Measurements from ENCODE around the gene TMEM125.

The TMEM125 gene

DNA sequence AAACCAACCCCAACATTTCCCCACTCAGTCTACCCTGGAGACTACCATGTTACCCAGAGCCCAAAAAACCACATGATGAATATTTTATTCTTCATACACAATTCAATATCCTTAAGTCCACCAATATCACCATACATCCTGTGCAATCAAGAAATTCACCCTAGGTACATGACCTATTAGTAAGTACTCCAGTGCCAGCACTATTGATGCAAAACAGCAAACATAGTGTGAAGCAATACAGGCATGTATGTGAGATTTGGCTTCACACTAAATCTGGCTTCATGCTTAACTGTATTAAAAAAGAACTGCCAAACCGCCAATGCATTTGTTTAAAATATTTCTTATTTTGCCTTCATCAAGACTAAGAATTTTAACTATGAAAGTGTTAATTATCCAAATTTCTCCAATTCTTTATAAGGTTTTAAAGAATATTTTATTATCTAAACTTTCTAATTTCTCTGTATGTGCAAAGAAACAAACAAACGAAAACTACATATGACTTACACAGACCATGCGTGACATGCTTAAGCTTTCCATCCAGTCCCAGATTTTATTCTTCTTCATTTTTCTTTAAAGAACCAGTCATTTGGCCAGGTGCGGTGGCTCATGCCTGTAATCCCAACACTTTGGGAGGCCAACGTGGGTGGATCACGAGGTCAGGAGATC lies 22.4 kb upstream of the TMEM125 start:
- H3K4me1 ChIP-seq (ENCODE audit: control insufficient read depth, insufficient read depth, low read length, poor library complexity, severe bottlenecking), result no peaks in the 10 kb centered on the region
- H3K27ac ChIP-seq (ENCODE audit: low read depth, low read length, severe bottlenecking), result no peak overlapping the region
- no peaks in the 10 kb centered on the region for H3K36me3 ChIP-seq (ENCODE audit: control insufficient read depth, insufficient read depth, low read length)
- WGBS, 2 experiments (ENCODE audit: insufficient coverage in 2 of 2), result 59 to 61% methylated on average over 3 of the region's 6 CpGs
- no peak overlapping the region for H3K4me3 ChIP-seq (ENCODE audit: extremely low read depth, insufficient read depth, low read length, poor library complexity, severe bottlenecking)
- peaks cover 42% of the 10 kb centered on the region for H3K9me3 ChIP-seq (ENCODE audit: control insufficient read depth, low read length)

DNA sequence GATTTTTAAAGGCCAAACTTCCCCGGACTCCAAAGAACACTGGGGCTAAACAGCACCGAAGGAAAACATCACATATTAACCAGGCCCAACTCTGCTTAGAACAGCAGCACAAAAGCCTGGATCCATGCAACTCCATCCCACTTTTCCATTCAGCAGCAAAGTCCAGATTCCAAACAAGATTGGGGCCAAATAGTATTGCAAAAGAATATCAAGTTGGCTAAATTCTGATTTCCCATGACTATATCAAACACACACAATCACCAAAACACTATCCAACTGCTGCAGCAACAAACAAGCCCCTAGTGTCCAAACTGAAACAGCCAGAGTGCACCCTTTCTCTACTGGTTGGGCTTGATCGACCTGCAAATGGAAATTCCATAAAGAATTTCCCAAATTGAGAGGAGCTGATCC lies 19.4 kb upstream of the TMEM125 start:
- Histone ChIP-seq H3K9me3 (ENCODE audit: control insufficient read depth, low read length) (peaks cover 29% of the 10 kb centered on the region), H3K27ac (ENCODE audit: low read depth, low read length, severe bottlenecking) (no peak overlapping the region), H3K4me1 (ENCODE audit: control insufficient read depth, insufficient read depth, low read length, poor library complexity, severe bottlenecking) (no peaks in the 10 kb centered on the region), H3K4me3 (ENCODE audit: extremely low read depth, insufficient read depth, low read length, poor library complexity, severe bottlenecking) (no peak overlapping the region), H3K36me3 (ENCODE audit: control insufficient read depth, insufficient read depth, low read length) (no peaks in the 10 kb centered on the region)
- WGBS, 2 experiments (ENCODE audit: insufficient coverage in 2 of 2), result 80 to 82% methylated on average over 1 to 3 of the region's 3 CpGs

DNA sequence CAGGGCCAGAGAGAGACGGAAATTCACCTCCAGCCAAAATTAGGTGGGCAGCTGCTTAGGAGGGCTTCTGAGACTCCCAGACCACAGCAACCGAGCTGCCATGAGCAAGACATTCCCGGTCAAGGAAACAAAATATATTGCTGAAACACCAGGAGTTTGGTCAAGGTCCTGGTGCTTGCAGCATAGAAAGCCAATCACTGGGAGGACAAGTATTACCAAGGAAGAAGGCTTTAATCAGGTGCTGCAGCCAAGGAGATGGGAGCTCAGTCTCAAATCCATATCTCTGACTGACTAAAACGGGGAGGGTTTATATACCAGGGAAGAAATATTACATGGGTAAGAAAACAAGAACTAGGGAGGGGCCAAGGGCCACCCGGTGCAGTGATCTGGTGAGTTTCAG lies 18.8 kb upstream of the TMEM125 start:
- no peak overlapping the region for H3K4me3 ChIP-seq (ENCODE audit: extremely low read depth, insufficient read depth, low read length, poor library complexity, severe bottlenecking)
- 84 to 89% methylated on average over 4 to 5 of the region's 5 CpGs for WGBS, 2 experiments (ENCODE audit: insufficient coverage in 2 of 2)
- H3K9me3 ChIP-seq (ENCODE audit: control insufficient read depth, low read length), result peaks cover 24% of the 10 kb centered on the region
- no peaks in the 10 kb centered on the region for H3K4me1 ChIP-seq (ENCODE audit: control insufficient read depth, insufficient read depth, low read length, poor library complexity, severe bottlenecking)
- no peak overlapping the region for H3K27ac ChIP-seq (ENCODE audit: low read depth, low read length, severe bottlenecking)
- H3K36me3 ChIP-seq (ENCODE audit: control insufficient read depth, insufficient read depth, low read length), result no peaks in the 10 kb centered on the region

DNA sequence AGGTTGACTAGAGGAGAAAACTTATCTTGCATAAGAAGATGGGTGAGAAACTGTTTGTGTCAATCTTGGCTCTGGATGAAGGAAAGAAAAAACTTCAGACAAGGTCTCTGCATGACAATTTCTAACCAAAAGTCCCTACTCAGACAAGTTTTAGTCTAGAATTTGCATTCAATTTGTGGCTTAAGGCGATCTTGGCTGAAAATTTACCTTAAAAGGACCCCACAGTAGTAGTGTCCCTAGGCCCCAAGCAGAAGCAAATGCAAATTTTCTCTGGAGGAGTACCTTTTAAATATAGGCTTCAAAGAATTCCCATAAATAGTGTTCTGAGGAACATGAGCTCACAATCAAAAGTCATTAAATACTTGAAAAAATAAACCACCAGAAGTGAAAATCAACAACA lies 17.6 kb upstream of the TMEM125 start:
- Histone ChIP-seq H3K9me3 (ENCODE audit: control insufficient read depth, low read length) (peaks cover 19% of the 10 kb centered on the region), H3K4me3 (ENCODE audit: extremely low read depth, insufficient read depth, low read length, poor library complexity, severe bottlenecking) (no peak overlapping the region), H3K36me3 (ENCODE audit: control insufficient read depth, insufficient read depth, low read length) (no peaks in the 10 kb centered on the region), H3K27ac (ENCODE audit: low read depth, low read length, severe bottlenecking) (no peak overlapping the region), H3K4me1 (ENCODE audit: control insufficient read depth, insufficient read depth, low read length, poor library complexity, severe bottlenecking) (no peaks in the 10 kb centered on the region)
- 80% methylated on average over 1 of the region's 1 CpG; no CpG with 5 or more reads in 1 of the 2 experiments for WGBS, 2 experiments (ENCODE audit: insufficient coverage in 2 of 2)

DNA sequence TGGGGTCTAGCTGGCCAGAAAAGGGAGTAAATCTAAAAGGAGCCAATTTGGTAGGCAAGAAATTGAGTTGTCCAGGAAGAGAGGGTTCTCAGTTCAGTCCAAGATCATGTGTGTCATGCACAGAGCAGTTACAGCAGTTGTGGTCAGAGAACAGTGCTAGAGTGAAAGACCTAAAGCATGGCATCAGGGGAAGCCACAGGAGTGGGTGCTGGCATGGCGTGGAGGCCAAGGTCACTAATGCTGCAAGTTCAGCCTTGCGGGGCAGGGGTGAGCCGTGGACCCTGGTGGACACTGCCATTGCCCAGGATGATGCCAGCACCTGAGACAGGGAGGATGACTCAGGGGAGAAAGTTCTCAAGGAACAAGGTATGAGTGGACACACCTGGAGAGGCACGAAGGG lies 16.6 kb upstream of the TMEM125 start:
- no peak overlapping the region for H3K27ac ChIP-seq (ENCODE audit: low read depth, low read length, severe bottlenecking)
- H3K36me3 ChIP-seq (ENCODE audit: control insufficient read depth, insufficient read depth, low read length), result no peaks in the 10 kb centered on the region
- H3K4me3 ChIP-seq (ENCODE audit: extremely low read depth, insufficient read depth, low read length, poor library complexity, severe bottlenecking), result no peak overlapping the region
- peaks cover 23% of the 10 kb centered on the region for H3K9me3 ChIP-seq (ENCODE audit: control insufficient read depth, low read length)
- no peaks in the 10 kb centered on the region for H3K4me1 ChIP-seq (ENCODE audit: control insufficient read depth, insufficient read depth, low read length, poor library complexity, severe bottlenecking)
- 88 to 90% methylated on average over 4 of the region's 4 CpGs for WGBS, 2 experiments (ENCODE audit: insufficient coverage in 2 of 2)

DNA sequence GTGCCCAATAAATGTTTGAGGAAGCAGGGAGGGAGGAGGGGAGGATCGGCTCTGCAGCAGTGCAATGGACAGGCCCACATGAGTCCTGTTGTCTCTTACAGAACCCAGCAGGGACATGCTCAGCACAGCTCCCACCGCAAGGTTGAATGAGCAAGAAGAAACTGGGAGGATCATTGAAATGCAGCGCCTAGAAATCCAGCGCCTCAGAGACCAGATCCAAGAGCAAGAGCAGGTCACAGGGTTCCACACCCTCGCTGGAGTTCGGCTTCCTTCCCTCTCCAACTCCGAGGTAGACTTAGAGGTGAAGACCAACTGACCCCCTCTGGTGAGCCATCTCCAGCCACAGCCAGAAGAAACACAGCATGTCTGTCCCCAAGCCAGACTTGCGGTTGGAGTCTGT lies 15.9 kb upstream of the TMEM125 start:
- Histone ChIP-seq H3K36me3 (ENCODE audit: control insufficient read depth, insufficient read depth, low read length) (no peaks in the 10 kb centered on the region), H3K4me3 (ENCODE audit: extremely low read depth, insufficient read depth, low read length, poor library complexity, severe bottlenecking) (no peak overlapping the region), H3K9me3 (ENCODE audit: control insufficient read depth, low read length) (peaks cover 30% of the 10 kb centered on the region), H3K27ac (ENCODE audit: low read depth, low read length, severe bottlenecking) (no peak overlapping the region), H3K4me1 (ENCODE audit: control insufficient read depth, insufficient read depth, low read length, poor library complexity, severe bottlenecking) (no peaks in the 10 kb centered on the region)
- WGBS, 2 experiments (ENCODE audit: insufficient coverage in 2 of 2), result 84 to 92% methylated on average over 8 of the region's 8 CpGs

DNA sequence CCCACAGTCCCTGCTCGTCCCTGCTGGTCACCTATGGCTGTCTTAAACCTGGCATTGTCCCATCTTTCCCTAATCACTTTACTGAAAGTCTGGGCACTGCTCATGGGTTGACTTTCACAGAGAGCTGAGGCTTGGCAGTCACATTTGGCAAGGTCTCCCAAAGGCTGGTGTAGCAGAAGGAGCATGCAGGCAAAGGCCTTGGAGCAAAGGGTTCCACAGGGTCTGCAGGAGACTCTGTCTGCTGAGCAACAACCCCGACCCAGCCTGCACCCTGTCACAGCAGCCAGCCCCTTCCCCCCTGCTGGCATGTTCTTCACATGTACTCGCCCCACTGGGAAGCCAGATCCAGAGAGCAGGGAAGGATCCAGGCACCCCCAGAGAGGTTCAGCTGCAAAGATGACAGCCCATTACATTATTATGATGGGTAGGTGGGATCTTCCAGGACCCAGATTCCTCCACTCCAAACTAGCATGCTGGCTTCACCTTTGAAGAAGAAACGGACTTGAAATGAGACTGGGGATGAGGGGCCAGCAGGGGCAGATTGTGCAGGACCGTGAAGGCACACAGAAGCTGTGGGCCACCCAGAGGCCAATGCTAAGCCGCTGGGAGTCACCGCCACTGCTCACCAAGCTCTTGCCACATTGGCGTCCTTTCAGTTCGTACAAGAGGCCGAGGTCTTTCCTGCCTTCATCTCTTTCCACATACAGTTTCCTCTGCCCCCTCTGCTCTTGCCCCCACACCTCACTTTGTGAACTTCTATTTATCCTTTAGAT lies 14.2 kb upstream of the TMEM125 start:
- WGBS, 2 experiments (ENCODE audit: insufficient coverage in 2 of 2), result 67 to 78% methylated on average over 9 to 10 of the region's 10 CpGs
- Histone ChIP-seq H3K9me3 (ENCODE audit: control insufficient read depth, low read length) (peaks cover 30% of the 10 kb centered on the region), H3K36me3 (ENCODE audit: control insufficient read depth, insufficient read depth, low read length) (no peaks in the 10 kb centered on the region), H3K4me3 (ENCODE audit: extremely low read depth, insufficient read depth, low read length, poor library complexity, severe bottlenecking) (no peak overlapping the region), H3K4me1 (ENCODE audit: control insufficient read depth, insufficient read depth, low read length, poor library complexity, severe bottlenecking) (no peaks in the 10 kb centered on the region), H3K27ac (ENCODE audit: low read depth, low read length, severe bottlenecking) (no peak overlapping the region)

DNA sequence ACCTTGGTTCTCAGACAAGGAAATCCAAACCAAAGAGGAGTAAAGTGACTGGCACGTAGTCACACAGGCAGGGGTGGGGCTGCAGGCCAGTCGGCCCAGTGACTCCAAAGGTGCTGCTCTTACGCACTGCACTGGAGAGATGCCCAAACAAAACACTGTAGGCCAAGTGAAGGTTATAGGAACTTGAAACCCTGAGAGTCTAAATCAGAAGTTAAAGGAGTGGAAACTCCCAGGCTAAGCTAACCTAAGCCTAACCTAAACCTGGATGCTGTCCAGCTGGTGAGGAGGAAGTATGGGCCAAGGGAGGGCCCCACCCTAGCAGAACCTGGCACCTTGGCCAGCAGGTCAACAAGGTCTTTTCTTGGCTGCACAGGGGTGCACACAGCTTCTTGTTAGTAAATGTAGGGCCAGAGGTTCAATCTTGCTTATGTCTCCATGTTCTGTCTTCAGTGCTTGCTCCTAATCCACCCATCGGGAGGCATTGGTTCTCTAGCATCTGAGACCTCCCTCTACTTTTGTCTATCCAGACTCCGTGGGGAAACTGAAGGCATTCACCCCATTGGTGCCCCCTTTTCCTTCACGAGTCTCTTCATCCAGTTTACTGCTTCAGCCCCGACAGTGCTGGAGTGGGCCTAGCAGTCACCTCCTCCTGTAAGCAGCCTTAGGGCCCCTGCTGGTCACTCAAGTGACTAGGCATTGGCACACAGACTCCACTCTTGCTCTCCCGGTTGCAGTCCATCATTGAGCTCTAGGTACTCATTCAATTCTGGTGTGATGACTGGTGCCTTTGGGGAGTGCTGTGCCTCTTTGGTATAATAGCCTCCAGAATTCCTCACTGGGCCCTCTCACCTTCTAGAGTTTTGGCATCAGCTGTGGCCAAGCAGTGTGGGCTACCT lies 12.9 kb upstream of the TMEM125 start:
- WGBS, 2 experiments (ENCODE audit: insufficient coverage in 2 of 2), result 82 to 90% methylated on average over 6 to 8 of the region's 8 CpGs
- no peaks in the 10 kb centered on the region for H3K4me1 ChIP-seq (ENCODE audit: control insufficient read depth, insufficient read depth, low read length, poor library complexity, severe bottlenecking)
- H3K36me3 ChIP-seq (ENCODE audit: control insufficient read depth, insufficient read depth, low read length), result no peaks in the 10 kb centered on the region
- no peak overlapping the region for H3K27ac ChIP-seq (ENCODE audit: low read depth, low read length, severe bottlenecking)
- no peak overlapping the region for H3K4me3 ChIP-seq (ENCODE audit: extremely low read depth, insufficient read depth, low read length, poor library complexity, severe bottlenecking)
- H3K9me3 ChIP-seq (ENCODE audit: control insufficient read depth, low read length), result peaks cover 29% of the 10 kb centered on the region

DNA sequence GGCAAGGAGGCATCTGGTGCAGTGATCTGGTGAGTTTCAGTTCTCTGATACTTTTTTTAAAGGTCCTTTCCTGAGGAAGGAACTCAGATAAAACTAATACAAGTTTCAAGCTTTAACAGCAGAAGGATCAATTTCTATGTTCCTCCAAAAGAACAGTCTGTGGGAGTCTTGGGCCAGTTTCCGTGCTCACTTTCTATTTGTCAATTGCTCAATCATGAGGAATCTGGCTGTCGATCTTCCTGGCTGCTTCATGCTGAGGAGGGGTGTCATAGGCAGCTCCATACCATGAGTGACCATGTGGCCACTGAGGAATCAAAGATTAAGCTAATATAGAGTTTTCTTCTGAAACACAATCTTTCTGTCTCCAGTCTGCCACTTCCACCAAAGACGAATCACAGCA lies 11.4 kb upstream of the TMEM125 start:
- Histone ChIP-seq H3K9me3 (ENCODE audit: control insufficient read depth, low read length) (peaks cover 38% of the 10 kb centered on the region), H3K4me1 (ENCODE audit: control insufficient read depth, insufficient read depth, low read length, poor library complexity, severe bottlenecking) (no peaks in the 10 kb centered on the region), H3K27ac (ENCODE audit: low read depth, low read length, severe bottlenecking) (no peak overlapping the region), H3K4me3 (ENCODE audit: extremely low read depth, insufficient read depth, low read length, poor library complexity, severe bottlenecking) (no peak overlapping the region), H3K36me3 (ENCODE audit: control insufficient read depth, insufficient read depth, low read length) (no peaks in the 10 kb centered on the region)
- WGBS, 2 experiments (ENCODE audit: insufficient coverage in 2 of 2), result 0 to 40% methylated on average over 1 to 2 of the region's 3 CpGs

DNA sequence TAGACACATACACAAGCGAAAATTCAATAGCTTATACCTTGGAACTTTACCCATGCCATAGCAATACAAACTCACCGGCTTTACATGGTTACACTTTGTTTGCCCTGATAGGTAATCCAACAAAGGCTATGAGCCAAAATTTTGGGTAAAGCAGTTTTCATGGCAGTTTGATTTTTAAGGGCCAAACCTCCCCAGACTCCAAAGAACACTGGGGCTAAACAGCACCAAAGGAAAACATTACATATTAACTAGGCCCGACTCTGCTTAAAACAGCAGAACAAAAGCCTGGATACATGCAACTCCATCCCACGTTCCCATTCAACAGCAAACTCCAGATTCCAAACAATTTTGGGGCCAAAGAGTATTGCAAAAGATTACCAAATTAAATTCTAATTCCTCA lies 4.4 kb upstream of the TMEM125 start:
- WGBS, 2 experiments (ENCODE audit: insufficient coverage in 2 of 2), result 95 to 100% methylated on average over 1 to 4 of the region's 4 CpGs
- Histone ChIP-seq H3K4me1 (ENCODE audit: control insufficient read depth, insufficient read depth, low read length, poor library complexity, severe bottlenecking) (peaks cover 5% of the 10 kb centered on the region), H3K27ac (ENCODE audit: low read depth, low read length, severe bottlenecking) (no peak overlapping the region), H3K4me3 (ENCODE audit: extremely low read depth, insufficient read depth, low read length, poor library complexity, severe bottlenecking) (no peak overlapping the region), H3K36me3 (ENCODE audit: control insufficient read depth, insufficient read depth, low read length) (no peaks in the 10 kb centered on the region), H3K9me3 (ENCODE audit: control insufficient read depth, low read length) (peaks cover 26% of the 10 kb centered on the region)
